Osteoblast (primary cell): ENCODE measurements around the gene DPH1. TPM values are rescaled to one million over a fixed set of nuclear protein-coding genes. Genes with fewer than 3 reads are reported as not detected.

ENCODE experiments used
- DNase-seq: peaks from one replicate; pipeline ENCODE4 v3.0.0; 2011; ENCODE audit warnings: low spot score, mixed read lengths; ENCODE audit not compliant: insufficient read length; ENCODE audit errors: missing footprints
- H2AFZ ChIP-seq: 2 replicates; pipeline ENCODE4 v1.6.0; 2011; ENCODE audit warnings: mild to moderate bottlenecking, low read length
- H3K27ac ChIP-seq: 2 replicates; pipeline ENCODE4 v1.5.1; 2011; ENCODE audit warnings: mild to moderate bottlenecking, low read depth, low read length, moderate library complexity
- H3K27me3 ChIP-seq: 2 replicates; pipeline ENCODE4 v1.6.0; 2012; ENCODE audit warnings: mild to moderate bottlenecking, control low read depth, inconsistent platforms, low read length, moderate library complexity; ENCODE audit not compliant: insufficient read depth
- H3K36me3 ChIP-seq: 2 replicates; pipeline ENCODE4 v1.5.1; 2011; ENCODE audit warnings: mild to moderate bottlenecking, low read length, control low read depth, moderate library complexity; ENCODE audit not compliant: insufficient read depth
- H3K4me1 ChIP-seq: 2 replicates; pipeline ENCODE4 v1.5.1; 2011; ENCODE audit warnings: mild to moderate bottlenecking, low read length, control low read depth, moderate library complexity; ENCODE audit not compliant: insufficient read depth
- H3K4me2 ChIP-seq: 2 replicates; pipeline ENCODE4 v1.6.0; 2011; ENCODE audit warnings: mild to moderate bottlenecking, low read length; ENCODE audit not compliant: insufficient read depth
- H3K4me3 ChIP-seq: fragments of 200-600 bp; sonication (generic); 3 replicates; pipeline ENCODE4 v1.5.1; 2012; ENCODE audit warnings: mild to moderate bottlenecking, low read length, inconsistent platforms; ENCODE audit not compliant: insufficient read depth
- H3K79me2 ChIP-seq: 2 replicates; pipeline ENCODE4 v1.6.0; 2012; ENCODE audit warnings: mild to moderate bottlenecking, low read length, control low read depth, inconsistent platforms; ENCODE audit not compliant: insufficient read depth
- H3K9me3 ChIP-seq: 2 replicates; pipeline ENCODE4 v1.5.1; 2011; ENCODE audit warnings: low read depth, low read length, control low read depth
- H4K20me1 ChIP-seq: 2 replicates; pipeline ENCODE4 v1.6.0; 2012; ENCODE audit warnings: mild to moderate bottlenecking, low read length, control low read depth; ENCODE audit not compliant: insufficient read depth
- CTCF ChIP-seq: IDR thresholded peaks from 2 replicates; pipeline ENCODE4 v1.5.1; 2011; ENCODE audit warnings: mild to moderate bottlenecking, low read depth, low read length, moderate library complexity; ENCODE audit errors: extremely low read depth
- total RNA-seq: library from RNA; depleted of rRNA; stranded (reverse); fragments of >200 nt; gene quantifications from 2 replicates; pipeline ENCODE4 v1.2.3, GENCODE V29; 2012

Gene DPH1
- total RNA-seq, 1 donor = 63.7 TPM

- Histone ChIP-seq H3K79me2 (no peaks in the 10 kb centered on the region), H3K27ac (peak overlapping the region; percentile 97), H3K4me1 (peaks cover 75% of the 10 kb centered on the region), H3K9me3 (no peaks in the 10 kb centered on the region), H4K20me1 (no peaks in the 10 kb centered on the region), H3K27me3 (no peaks in the 10 kb centered on the region), H3K4me3 (no peak overlapping the region), H3K36me3 (peaks cover 35% of the 10 kb centered on the region), H2AFZ (no peak overlapping the region), H3K4me2 (peak overlapping the region; percentile 49)
- peak; percentile 41 for DNase-seq
- TF ChIP-seq CTCF = no peak
Observed at GRCh38 chr17:2065949-2066400, 36.0 kb downstream of the DPH1 start.

GRCh38 chr17:2067048-2067561, 37.2 kb downstream of the DPH1 start:
- Histone ChIP-seq H3K9me3 (no peaks in the 10 kb centered on the region), H4K20me1 (no peaks in the 10 kb centered on the region), H3K79me2 (no peaks in the 10 kb centered on the region), H2AFZ (no peak overlapping the region), H3K27ac (peak overlapping the region; percentile 97), H3K4me2 (peak overlapping the region; percentile 12), H3K27me3 (no peaks in the 10 kb centered on the region), H3K4me1 (peaks cover 83% of the 10 kb centered on the region), H3K4me3 (no peak overlapping the region), H3K36me3 (peaks cover 26% of the 10 kb centered on the region)
- TF ChIP-seq CTCF = no peak
- peak; percentile 26 for DNase-seq

GRCh38 chr17:2067608-2068024, 37.7 kb downstream of the DPH1 start:
- Histone ChIP-seq H3K27me3 (no peaks in the 10 kb centered on the region), H3K36me3 (peaks cover 23% of the 10 kb centered on the region), H3K79me2 (no peaks in the 10 kb centered on the region), H3K9me3 (no peaks in the 10 kb centered on the region), H3K4me2 (peak overlapping the region; percentile 3), H3K4me3 (no peak overlapping the region), H3K4me1 (peaks cover 80% of the 10 kb centered on the region), H3K27ac (peak overlapping the region; percentile 97), H2AFZ (no peak overlapping the region), H4K20me1 (no peaks in the 10 kb centered on the region)
- DNase-seq = peak; percentile 41
- TF ChIP-seq CTCF = no peak

GRCh38 chr17:2068031-2068518, 38.1 kb downstream of the DPH1 start:
- peak overlapping the region; percentile 3 for H3K4me2 ChIP-seq
- TF ChIP-seq CTCF = peak; percentile 48
- peak overlapping the region; percentile 97 for H3K27ac ChIP-seq

More at GRCh38 chr17:2068031-2068518, 38.1 kb downstream of the DPH1 start:
- peaks cover 76% of the 10 kb centered on the region for H3K4me1 ChIP-seq
- H2AFZ ChIP-seq = no peak overlapping the region
- H3K36me3 ChIP-seq = peaks cover 18% of the 10 kb centered on the region
- no peak overlapping the region for H3K4me3 ChIP-seq
- no peaks in the 10 kb centered on the region for H3K79me2 ChIP-seq
- H3K27me3 ChIP-seq = no peaks in the 10 kb centered on the region
- peak; percentile 87 for DNase-seq
- H3K9me3 ChIP-seq = no peaks in the 10 kb centered on the region
- no peaks in the 10 kb centered on the region for H4K20me1 ChIP-seq
